PC-9 (cell line): ENCODE data around the gene FSTL1. TPM values are rescaled to one million over a fixed set of nuclear protein-coding genes. Genes with fewer than 3 reads are reported as not detected.

Experiments used
- BruUV-seq: library from RNA; stranded (reverse); fragments of 400-500 nt; replicated peaks from 2 replicates; lab custom pipeline; 2021; lab: Mats Ljungman, UMichigan
- CTCF ChIA-PET: fragments of 300-600 bp; sonication (Branson Sonifier 250); formaldehyde crosslinking; loops from one replicate; lab custom pipeline; 2022; ENCODE audit warnings: antibody characterized with exemption; lab: Charles Lee
- POLR2A ChIA-PET: fragments of 300-600 bp; sonication (Branson Sonifier 250); formaldehyde crosslinking; loops from one replicate; lab custom pipeline; 2022; ENCODE audit warnings: antibody characterized with exemption; ENCODE audit not compliant: unreplicated experiment; lab: Charles Lee
- DNase-seq, 2 experiments: peaks; one replicate each; pipeline versions ENCODE4 v3.0.0 to v3.0.0-alpha.2; 2015 to 2022; ENCODE audit warnings: mixed read lengths in 1 of 2
- H2AFZ ChIP-seq: fragments of 200-600 bp; sonication (generic); 2 replicates; pipeline ENCODE4 v1.8.1; 2017; ENCODE audit warnings: antibody characterized with exemption
- H3F3A ChIP-seq: fragments of 200-600 bp; sonication (generic); 2 replicates; pipeline ENCODE4 v1.8.1; 2017; ENCODE audit warnings: antibody characterized with exemption, mild to moderate bottlenecking, low read depth; ENCODE audit not compliant: insufficient read depth
- H3K27ac ChIP-seq: fragments of 200-600 bp; sonication (generic); 2 replicates; pipeline ENCODE4 v1.6.1; 2016; ENCODE audit warnings: mixed run types
- H3K27me3 ChIP-seq: fragments of 200-600 bp; sonication (generic); 2 replicates; pipeline ENCODE4 v1.6.1; 2016; ENCODE audit warnings: low read depth, mixed run types; ENCODE audit not compliant: insufficient read depth
- H3K36me3 ChIP-seq: fragments of 200-600 bp; sonication (generic); 2 replicates; pipeline ENCODE4 v1.6.1; 2016; ENCODE audit warnings: low read depth, mixed run types
- H3K4me1 ChIP-seq: fragments of 200-600 bp; sonication (generic); replicated peaks from 2 replicates; pipeline ENCODE4 v1.6.1; 2016; ENCODE audit warnings: mixed run types; ENCODE audit not compliant: insufficient read depth
- H3K4me2 ChIP-seq: fragments of 200-600 bp; sonication (generic); 2 replicates; pipeline ENCODE4 v1.6.1; 2017; ENCODE audit warnings: mixed run types
- H3K4me3 ChIP-seq: fragments of 200-600 bp; sonication (generic); 2 replicates; pipeline ENCODE4 v1.6.1; 2016; ENCODE audit warnings: mixed run types
- H3K79me2 ChIP-seq: fragments of 200-600 bp; sonication (generic); 2 replicates; pipeline ENCODE4 v1.6.1; 2017; ENCODE audit warnings: low read depth, mixed run types
- H3K9me2 ChIP-seq: fragments of 200-600 bp; sonication (generic); 2 replicates; pipeline ENCODE4 v1.8.1; 2017; ENCODE audit warnings: mild to moderate bottlenecking; ENCODE audit not compliant: insufficient read depth
- H3K9me3 ChIP-seq: fragments of 200-600 bp; sonication (generic); 2 replicates; pipeline ENCODE4 v1.8.1; 2016; ENCODE audit warnings: low read depth; ENCODE audit not compliant: insufficient read depth
- H4K20me1 ChIP-seq: fragments of 200-600 bp; sonication (generic); 2 replicates; pipeline ENCODE4 v1.8.1; 2017; ENCODE audit not compliant: insufficient read depth
- EZH2 ChIP-seq: fragments of 200-600 bp; sonication (generic); IDR thresholded peaks from 2 replicates; pipeline ENCODE4 v1.8.0; 2017; ENCODE audit warnings: antibody characterized with exemption, low read depth
- intact Hi-C: fragments of 100-400 bp; cut with micrococcal nuclease; formaldehyde crosslinking; loops from one replicate; pipeline ENCODE4 v1.10.0; 2022; ENCODE audit not compliant: unreplicated experiment
- total RNA-seq: library from RNA; stranded (reverse); gene quantifications from 2 replicates; pipeline ENCODE4 v1.2.3, GENCODE V29; 2021
- TF ChIP-seq, protein P1 (sequence below): fragments of 200-600 bp; sonication (generic); conservative IDR thresholded peaks from 2 replicates; pipeline ENCODE4 v1.6.1; 2017; ENCODE audit warnings: mixed run types, antibody characterized with exemption, mild to moderate bottlenecking, moderate library complexity

FSTL1 gene
- total RNA-seq, 1 experiment from 2014 or later, result 225 TPM

DNA sequence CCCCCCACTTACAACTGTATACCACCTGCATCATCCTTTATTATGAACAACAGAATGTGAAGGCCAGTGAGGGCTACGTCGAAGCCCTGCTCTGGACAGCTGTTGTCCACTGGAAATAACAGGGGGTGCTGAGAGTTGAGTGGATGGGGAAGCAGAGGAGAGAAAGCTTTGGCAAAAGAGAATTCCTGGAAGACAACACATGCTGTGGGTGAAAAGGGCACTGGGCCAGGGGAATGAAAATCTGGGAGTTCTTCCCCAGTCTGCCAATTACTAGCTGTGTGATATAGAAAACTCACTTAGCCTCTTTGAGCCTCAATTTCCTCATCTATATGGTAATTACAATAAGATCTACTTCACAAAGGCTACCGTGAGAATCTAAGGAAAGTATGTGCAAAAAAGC lies 40.7 kb downstream of the FSTL1 start:
- CTCF ChIA-PET, result no interaction called here
- POLR2A ChIA-PET, result no interaction called here

DNA sequence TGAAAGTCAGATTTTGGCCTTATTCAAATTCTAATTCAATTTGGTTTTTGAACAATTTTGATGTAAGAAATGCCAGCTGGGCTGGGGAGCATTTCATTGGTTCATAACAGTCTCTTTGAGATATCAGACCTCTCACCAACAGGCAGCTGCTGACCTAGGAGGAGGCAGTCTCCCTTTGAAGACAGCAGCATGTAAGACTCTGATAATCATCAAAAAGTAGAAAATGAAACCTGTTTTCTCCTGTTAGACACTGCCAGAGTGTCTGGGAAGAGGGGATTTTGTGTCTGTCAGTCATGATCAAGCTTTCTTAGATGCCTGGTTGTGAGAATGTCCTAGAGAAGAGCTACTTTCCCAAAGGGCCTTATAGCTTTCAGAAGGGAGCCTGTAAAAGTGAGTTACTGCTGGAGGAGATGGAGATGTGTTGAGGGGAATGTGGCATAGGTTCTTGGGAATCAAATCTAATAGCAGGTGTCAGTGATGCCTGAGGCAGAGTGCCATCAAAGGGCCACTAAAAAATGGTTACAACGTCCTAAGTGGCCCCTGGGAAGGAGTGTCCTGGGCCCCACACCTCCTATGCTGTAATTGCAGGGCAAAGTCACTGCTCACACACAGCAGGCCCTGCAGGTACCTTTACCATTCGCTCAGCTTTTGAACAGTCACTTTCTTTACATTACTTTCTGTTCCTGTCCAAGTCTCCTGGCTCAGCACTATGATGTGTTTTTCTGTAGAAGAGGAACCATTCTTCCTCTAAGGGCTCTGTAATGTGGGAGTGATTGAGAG lies 43.1 kb downstream of the FSTL1 start:
- no peaks in the 10 kb centered on the region for H3F3A ChIP-seq
- H4K20me1 ChIP-seq, result no peaks in the 10 kb centered on the region
- H3K4me1 ChIP-seq, result no peaks in the 10 kb centered on the region
- no peak for DNase-seq
- POLR2A ChIA-PET, result interaction anchor here (0.7 kb wide), 1 partner anchor 108 kb away, joined by 3 read pairs; no protein-coding TSS in a partner anchor
- H3K36me3 ChIP-seq, result peaks cover 12% of the 10 kb centered on the region
- no peak overlapping the region for H3K27ac ChIP-seq
- intact Hi-C loops, result no loop called here
- no peaks in the 10 kb centered on the region for H3K9me3 ChIP-seq
- H3K9me2 ChIP-seq, result no peaks in the 10 kb centered on the region
- H3K79me2 ChIP-seq, result no peaks in the 10 kb centered on the region
- no peak for TF ChIP-seq EZH2
- TF ChIP-seq, protein P1, sequence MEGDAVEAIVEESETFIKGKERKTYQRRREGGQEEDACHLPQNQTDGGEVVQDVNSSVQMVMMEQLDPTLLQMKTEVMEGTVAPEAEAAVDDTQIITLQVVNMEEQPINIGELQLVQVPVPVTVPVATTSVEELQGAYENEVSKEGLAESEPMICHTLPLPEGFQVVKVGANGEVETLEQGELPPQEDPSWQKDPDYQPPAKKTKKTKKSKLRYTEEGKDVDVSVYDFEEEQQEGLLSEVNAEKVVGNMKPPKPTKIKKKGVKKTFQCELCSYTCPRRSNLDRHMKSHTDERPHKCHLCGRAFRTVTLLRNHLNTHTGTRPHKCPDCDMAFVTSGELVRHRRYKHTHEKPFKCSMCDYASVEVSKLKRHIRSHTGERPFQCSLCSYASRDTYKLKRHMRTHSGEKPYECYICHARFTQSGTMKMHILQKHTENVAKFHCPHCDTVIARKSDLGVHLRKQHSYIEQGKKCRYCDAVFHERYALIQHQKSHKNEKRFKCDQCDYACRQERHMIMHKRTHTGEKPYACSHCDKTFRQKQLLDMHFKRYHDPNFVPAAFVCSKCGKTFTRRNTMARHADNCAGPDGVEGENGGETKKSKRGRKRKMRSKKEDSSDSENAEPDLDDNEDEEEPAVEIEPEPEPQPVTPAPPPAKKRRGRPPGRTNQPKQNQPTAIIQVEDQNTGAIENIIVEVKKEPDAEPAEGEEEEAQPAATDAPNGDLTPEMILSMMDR, result no peak
- BruUV-seq, result no TSS peak
- H3K4me2 ChIP-seq, result no peak overlapping the region
- no peak overlapping the region for H3K4me3 ChIP-seq
- no peak overlapping the region for H2AFZ ChIP-seq
- CTCF ChIA-PET, result no interaction called here
- no peaks in the 10 kb centered on the region for H3K27me3 ChIP-seq

More for the DNA sequence above, 40.7 kb downstream of the FSTL1 start:
- no peaks in the 10 kb centered on the region for H3K4me1 ChIP-seq
- no peak overlapping the region for H3K4me2 ChIP-seq
- H2AFZ ChIP-seq, result no peak overlapping the region
- H3K9me2 ChIP-seq, result no peaks in the 10 kb centered on the region
- no peak overlapping the region for H3K27ac ChIP-seq
- no peaks in the 10 kb centered on the region for H3K27me3 ChIP-seq
- peaks cover 12% of the 10 kb centered on the region for H3K36me3 ChIP-seq
- no TSS peak for BruUV-seq
- no peaks in the 10 kb centered on the region for H3F3A ChIP-seq
- TF ChIP-seq, protein P1, result no peak
- no peak for TF ChIP-seq EZH2
- intact Hi-C loops, result loop anchor here (10.0 kb wide), 2 partner anchors 315 to 1525 kb away; partner anchors contain the start of gene GSK3B
- no peak for DNase-seq
- no peaks in the 10 kb centered on the region for H3K9me3 ChIP-seq
- H4K20me1 ChIP-seq, result no peaks in the 10 kb centered on the region
- no peaks in the 10 kb centered on the region for H3K79me2 ChIP-seq
- no peak overlapping the region for H3K4me3 ChIP-seq

DNA sequence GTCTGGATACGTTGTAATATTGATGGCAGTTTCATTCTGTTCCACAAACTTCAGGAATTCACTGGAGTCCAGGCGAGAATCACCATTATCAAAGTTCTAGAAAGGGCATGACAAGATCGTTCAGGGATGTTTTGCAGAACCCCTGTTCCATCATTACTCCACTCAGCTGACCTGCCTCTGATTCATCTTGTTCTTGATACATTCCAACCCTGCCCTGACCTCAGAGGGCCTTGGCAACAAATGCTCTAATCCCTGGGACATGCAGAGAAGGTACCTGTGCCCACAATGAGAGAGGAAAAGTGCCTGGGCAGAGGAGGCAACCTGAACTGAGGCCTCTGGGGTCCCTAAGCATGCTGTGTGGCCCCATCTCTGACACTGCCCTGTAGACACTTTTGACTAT lies 45.9 kb downstream of the FSTL1 start:
- H2AFZ ChIP-seq, result no peak overlapping the region
- H3K9me2 ChIP-seq, result no peaks in the 10 kb centered on the region
- CTCF ChIA-PET, result no interaction called here
- DNase-seq, result no peak
- no TSS peak for BruUV-seq
- H3K9me3 ChIP-seq, result no peaks in the 10 kb centered on the region
- no peaks in the 10 kb centered on the region for H3K79me2 ChIP-seq
- no peak for TF ChIP-seq EZH2
- H3K4me1 ChIP-seq, result no peaks in the 10 kb centered on the region
- peaks cover 6% of the 10 kb centered on the region for H3K36me3 ChIP-seq
- H3K4me3 ChIP-seq, result no peak overlapping the region
- H3K4me2 ChIP-seq, result no peak overlapping the region
- no peaks in the 10 kb centered on the region for H4K20me1 ChIP-seq
- H3K27me3 ChIP-seq, result no peaks in the 10 kb centered on the region
- intact Hi-C loops, result no loop called here
- POLR2A ChIA-PET, result interaction anchor here (0.6 kb wide), 1 partner anchor 40 kb away, joined by 8 read pairs; no protein-coding TSS in a partner anchor
- H3K27ac ChIP-seq, result no peak overlapping the region
- no peaks in the 10 kb centered on the region for H3F3A ChIP-seq
